Amygdala (tissue), 56 donors: ENCODE results near the gene PIK3R4.

Experiments
- DNase-seq, 56 donors: peaks; one replicate each; lab custom pipeline; 2025; lab: John Stamatoyannopoulos, UW

The PIK3R4 gene

DNA sequence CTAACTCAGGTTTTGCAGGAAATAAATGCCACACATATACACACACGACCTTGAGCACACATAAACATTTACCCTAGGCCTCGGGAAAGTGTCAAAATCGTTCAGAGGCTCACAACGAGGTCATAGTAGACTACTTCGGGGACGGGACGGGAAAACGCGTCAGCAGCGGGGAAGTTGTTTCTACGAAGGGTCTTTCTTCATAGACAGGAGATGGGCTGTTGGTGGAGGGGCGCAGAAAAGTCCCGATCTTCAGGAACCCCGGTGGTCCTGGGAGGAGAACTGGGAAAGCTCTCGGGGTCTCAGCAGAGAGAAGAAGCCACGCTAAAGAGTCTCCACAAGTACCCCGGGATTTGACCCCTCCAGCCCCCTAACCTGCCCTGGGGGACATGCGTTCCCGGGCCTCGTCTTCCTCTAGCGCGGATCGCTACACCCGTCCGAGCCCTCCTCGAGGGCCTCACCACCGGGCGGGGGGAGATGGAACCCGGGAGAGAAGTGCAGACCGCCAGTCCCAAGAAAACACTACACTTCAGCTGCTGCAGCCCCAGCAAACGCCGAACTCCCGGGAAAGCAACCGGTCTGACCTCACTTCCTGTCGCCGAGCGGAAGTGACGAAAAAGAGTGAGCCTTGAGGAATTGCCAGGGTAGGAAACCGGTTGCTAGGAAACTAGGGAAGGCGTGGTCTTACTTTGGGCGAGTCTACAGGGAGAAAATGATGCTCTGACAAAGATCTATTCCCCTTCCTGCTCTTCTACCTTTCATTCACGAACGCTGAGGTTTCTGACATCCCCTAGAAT is at the start of gene PIK3R4:
TSS of gene PIK3R4 (minus strand) at position 584 of the 794 bp plus-strand sequence. CDS start 1,611 bp downstream, outside the sequence.
- DNase-seq = peak; percentile 78 to 98 (median 93)

DNA sequence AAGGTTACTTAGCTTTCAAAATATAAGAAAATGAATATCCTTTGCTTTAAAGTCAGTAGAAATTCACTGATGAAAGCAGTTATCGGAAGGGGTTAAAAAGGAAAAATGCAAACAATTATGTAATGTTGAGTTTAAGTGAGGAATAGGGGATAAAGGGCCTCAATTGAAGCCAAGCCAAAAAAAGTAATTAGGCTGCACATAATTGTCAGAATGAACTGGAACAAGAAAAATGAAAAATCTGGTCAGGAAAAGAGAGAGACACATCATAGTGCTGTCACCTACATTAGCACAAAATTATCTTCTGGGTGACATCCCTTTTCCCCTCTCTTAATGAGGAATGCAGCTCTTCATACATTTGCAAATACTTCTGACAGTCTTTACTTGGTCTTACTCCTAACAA is 48.8 kb upstream of the PIK3R4 start:
- no peak for DNase-seq

DNA sequence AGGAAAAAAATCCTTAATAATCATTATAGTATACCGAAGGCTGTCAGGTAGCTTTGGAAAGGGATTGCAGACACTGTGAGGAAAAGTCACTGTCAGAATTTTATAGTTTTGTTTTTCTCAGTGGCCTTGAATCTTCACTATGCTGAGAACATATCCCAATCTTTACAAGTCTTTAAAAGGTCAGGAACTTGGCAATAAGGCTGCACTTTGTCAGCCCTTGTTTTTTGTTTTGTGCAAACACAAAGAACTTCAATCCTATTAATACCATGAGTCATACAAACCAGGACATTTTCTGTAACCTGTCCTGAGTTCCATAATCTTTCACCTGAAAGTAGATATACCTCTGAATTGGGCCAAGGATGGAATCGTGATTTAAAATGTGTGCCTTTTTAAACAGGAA is 45.6 kb upstream of the PIK3R4 start:
- DNase-seq = no peak

DNA sequence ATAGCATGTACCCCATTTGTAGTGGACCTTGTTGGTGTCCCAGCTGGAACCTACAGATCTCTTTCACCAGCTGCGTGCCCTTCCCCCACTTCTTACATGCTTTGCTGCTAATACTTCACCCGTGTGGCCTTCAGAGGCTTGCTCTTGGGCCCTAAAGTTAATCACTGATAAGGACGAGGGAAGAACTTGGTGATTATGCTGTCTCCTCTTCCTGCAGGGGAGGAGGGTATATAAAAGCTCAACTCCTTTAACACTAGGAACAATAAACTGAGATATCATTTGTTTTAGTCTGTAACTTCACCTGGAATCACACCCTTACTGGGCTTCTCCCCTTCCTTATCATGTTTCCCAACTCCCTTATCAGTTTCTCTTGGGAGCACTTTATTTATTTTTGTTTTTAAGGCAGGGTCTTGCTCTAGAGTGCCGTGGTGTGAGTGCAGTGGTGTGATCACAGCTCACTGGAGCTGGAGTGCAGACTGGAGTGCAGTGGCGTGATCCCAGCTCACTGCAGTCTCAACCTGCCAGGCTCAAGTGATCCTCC is 43.2 kb upstream of the PIK3R4 start:
- no peak for DNase-seq

DNA sequence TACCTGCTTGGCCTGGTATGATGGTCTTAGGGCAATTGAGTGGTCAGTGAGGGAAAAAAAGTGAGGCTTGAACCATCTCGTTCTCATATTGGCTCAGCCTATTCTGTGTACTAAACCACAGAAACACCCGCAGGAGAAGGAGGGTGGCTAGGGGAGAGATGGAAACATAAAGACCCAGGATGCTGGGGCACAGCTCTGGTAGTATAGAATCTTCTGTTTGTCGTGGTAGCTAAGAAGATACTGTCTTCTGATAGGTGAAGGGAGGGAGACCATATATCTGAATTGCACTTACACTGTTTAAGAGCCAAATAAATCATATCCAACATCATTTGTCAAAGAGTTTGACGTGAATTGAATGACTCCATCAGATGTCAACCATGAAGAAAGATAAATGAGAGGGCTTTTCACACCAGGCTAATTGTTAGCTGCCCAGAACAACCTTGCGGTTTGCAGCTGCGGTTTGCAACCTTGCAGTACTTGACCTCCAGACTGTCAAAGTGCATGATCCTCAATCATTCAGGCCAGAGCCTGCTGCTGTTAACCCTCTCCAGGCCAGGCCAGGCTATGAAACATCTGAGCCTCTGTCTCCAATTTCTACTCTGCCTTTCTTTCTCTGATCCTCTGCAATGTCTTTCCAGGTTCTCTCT is 40.9 kb upstream of the PIK3R4 start:
- DNase-seq = no peak

DNA sequence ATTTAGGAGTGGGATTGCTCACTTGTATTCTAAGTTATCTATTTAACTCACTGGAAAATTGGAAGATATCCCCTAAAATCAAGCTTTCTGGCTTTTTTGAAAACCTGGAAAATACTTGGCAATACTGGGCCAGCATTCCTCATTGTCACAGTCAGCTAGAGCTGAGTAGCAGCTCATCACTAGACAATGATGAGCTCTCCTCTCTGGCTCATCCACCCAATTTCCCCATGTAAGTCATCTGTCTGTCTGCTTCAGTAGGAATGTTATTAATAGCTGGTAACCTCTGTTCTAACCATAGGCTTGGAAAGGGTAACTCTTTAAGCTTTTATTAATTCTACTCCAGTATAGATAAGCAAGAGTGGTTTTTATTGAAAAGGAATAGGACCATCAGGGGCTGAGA is 39.7 kb upstream of the PIK3R4 start:
- DNase-seq = no peak

DNA sequence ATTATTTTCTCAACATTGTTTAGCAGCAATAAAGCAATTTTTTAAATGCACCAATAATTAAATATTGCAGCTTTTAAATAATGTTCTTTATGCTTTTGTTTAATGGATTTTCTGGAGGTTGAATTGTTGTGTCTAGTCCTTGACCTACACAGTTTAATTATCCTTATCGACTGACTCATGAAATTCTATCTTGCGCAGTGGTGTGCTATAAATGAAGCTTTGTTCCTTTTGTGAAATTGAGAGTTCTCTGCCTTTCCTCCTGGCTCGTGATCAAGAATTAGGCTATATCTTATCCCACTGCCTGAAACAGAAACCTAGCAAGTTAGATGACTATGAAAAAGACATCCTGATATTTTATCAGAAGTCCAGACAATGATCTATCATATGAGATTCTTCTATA is 37.0 kb upstream of the PIK3R4 start:
- DNase-seq = no peak

DNA sequence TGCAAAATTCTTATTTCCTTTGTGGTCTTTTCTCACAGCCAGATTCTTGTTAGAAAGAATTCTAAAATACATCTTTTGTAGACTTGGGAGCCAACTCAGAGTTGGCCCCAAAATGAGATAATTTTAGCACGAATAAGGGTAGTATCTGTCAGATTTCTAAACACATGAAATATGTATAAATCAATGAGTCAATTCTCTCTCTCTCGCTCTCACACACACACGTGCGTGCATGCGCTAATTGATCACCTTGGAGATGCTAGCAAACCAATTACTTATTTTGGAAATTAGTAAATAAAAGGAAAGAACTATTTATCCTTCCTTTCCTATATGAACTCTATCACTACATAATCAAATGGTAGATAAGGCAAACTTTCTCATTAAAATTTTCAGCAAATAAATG is 32.9 kb upstream of the PIK3R4 start:
- no peak for DNase-seq

DNA sequence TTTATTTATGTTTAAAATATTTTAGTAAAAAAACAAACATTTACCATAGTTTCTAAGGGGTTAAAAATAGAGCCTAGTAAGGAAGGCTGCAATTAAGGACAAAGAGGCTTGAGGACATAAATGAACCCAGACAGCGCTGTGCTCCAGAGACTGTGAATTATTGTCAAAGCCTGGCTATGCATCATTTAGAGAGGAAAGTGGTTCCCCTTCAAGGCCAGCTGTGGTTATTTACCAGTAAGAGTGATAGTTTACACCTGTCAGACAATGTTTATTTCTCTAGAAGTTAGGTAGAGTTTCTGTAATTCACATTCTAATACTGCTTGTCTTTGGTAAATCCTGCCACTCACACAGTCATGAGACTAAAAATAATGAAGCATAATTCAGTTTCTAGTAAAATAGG is 32.4 kb upstream of the PIK3R4 start:
- DNase-seq = no peak

DNA sequence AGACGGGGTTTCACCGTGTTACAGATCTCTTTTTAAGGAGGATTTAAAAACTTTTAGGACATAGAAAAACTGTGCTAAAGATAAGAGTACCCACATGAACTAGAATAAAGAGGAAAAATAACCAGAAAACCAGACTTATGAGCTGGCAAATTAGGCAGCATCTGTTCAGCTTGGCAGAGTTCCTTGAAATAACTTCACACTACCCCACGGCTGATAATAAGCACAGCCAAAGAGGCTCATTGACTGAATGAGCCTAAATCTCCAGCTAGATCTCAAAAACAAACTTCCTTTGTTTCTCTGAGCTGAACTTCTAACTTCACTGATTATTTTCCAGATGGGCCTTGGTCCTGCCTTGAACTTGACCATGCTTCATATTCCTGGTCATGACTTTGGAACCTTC is 26.7 kb upstream of the PIK3R4 start:
- DNase-seq = peak in 10 of 56 donors; percentile 0 to 31 (median 8)

DNA sequence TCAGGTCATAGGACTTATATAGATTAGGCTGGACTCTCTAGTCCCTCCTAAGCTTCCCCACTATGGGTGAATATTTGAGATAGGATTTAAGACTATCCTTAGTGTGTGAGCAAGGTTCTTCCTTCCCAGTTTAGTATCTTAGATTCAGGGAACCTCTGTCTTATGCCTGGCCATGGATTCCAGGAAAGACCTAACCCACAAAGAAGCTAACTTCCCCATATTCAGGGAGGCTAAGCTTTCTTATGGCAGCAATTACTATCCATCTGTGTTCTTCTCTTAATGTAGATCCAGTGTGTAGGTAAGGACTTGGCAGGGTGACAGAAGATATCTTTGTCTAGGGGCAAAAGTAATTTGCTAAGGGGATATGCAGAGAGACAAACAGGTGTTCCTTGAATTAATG is 25.5 kb upstream of the PIK3R4 start:
- DNase-seq = no peak

DNA sequence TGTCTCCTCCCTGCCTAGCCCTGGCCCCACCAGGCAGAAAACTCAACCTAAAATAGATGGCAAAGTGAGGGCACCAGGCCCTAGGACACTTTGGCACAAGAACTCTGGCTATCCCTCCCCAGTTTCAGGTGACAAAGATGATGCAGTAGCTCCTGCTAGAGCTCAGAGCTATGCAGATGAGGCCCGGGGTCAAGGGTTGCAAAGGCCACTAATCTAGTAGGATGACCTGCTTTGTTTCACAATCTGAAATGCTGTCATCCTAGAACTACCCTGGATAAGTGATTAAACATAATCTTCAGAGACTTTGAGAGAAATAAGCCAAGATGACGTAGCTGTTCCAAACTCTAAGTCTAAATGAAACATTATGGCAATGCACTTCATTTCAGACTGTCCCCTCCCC is 24.0 kb upstream of the PIK3R4 start:
- no peak for DNase-seq

DNA sequence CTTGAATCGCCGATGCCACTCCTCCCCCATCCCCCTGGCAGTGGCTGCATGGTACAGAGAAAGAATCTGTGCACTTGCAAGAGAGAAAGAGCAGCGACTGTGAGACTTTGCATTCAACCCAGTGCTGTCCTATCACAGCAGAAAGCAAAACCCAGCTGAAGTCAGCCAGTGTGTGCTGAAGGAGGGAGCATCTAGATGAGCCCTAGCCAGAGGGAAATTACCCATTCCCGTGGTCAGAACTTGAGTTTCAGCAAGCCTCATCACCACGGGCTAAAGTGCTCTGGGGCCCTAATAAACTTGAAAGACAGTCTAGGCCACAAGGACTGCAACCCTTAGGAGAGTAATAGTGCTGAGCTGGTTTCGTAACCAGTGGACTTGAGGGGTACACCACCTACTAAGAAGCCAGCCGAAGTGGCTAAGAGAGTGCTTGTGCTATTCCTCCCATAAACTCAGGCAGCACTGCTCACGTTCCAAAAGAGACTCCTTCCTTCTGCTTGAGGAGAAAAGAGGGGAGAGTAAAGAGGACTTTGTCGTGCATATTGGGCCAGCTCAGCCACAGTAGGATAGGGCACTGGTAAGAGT is 15.2 kb upstream of the PIK3R4 start:
- DNase-seq = no peak

DNA sequence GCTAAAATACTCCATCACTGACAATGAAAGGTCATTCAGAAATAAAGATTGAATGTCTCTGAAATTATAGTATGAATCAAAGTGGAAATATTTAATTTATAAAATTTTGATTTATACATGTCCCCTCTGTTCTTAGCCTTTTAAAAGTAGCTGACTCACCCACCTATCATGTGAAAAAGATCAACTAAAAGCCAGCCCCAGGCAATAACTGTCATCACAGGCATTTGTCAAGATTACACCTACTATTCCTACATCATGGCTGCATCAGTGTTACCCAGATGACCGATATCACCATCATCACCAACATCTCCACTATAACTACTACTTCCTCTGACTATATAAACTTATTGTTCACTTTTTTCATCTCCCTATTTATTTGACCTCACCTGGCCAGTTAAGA is 14.3 kb upstream of the PIK3R4 start:
- no peak for DNase-seq

DNA sequence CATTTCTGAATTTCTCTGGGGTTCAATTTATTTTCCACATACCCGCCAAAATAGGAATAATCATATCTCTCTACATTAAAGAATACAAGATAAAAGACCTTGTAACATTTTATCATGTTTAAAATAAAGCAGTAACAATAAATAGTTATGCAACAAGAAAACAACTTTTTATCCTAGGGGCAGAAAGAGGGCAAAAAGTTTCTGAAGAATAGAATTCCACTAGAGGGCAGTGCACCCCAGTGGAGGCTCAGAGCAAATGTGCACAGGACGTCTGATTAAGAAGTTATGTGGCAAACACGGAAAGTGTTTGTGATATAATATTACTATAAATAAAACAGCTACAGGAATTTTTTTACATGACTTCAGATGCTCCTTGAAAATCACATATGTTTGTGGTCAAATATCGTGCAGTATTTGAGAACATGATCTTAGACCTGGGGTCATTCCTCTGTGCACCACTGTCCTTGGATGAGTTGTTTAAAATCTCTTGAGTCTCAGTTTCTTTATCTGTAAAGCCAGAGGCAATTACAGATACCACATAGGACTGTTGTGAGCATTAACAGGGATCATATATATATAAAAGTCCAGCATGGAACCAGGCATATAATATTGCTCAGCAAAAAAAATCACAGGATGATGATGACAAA is 13.2 kb upstream of the PIK3R4 start:
- DNase-seq = peak in 18 of 56 donors; percentile 2 to 65 (median 16)

DNA sequence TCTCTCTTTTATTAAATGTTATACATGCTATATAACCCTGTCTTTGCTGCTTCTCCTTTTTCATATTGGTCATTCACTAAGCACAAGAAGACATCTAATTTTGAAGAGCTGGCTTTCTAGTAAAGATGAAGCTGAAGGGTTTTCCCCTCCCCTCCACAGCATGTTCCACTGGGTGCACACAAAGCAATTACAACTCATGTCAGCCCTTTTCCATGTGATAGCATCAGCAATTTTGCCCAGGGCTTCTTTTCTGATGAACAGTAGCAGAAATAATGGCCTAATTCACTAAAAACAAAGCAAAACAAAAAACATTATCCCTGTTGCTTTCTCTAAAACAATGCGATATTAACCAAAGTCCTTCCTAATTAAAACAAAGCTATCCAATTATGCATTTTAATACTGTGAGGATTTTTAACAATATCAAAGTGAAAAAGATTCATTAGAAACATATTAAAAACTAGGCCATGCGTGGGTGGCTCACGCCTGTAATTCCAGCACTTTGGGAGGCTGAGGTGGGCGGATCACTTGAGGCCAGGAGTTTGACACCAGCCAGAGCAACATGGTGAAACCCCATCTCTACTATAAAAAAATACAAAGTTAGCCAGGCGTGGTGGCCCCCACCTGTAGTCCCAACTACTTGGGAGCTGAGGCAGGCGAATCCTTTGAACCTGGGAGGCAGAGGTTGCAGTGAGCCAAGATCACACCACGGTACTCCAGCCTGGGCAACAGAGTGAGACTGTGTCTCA is 12.2 kb upstream of the PIK3R4 start:
- no peak for DNase-seq

DNA sequence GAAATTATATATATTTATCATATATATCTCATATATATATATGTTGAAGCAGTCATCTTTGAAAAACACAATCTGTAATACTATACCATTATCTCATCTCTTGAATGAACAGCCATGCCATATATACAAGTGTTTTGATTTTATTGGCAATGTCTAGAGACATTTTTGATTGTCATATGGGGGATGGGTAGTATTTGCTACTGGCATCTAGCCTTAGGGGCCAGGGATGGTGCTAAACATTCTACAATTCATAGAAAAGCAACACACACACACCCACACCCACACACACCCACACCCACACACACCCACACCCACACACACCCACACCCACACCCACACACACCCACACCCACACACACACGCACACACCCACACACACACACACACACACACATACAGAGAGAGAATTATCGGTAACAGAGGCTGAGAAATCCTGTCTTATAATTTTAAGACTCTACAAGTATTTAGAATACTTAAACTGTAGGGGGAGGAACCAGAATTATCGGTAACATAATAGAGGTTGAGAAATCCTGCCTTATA is 11.1 kb upstream of the PIK3R4 start:
- no peak for DNase-seq

DNA sequence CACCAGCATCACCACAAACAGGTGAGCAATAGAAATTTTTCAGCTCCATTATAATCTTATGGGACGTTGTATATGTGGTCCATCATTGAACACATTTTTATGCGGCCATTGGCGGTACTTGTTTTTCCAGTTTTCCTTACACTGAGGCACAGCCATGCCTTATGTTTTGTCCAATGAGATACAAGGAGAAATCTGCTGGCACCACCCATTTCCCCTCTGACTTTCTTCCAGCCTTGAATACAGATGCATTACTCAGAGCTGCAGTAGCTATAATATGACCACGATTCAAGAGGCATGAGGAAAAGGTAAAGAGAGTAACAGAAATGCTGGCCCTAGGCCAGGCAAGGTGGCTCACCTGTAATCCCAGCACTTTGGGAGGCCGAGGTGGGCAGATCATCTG is 9.0 kb upstream of the PIK3R4 start:
- no peak for DNase-seq

DNA sequence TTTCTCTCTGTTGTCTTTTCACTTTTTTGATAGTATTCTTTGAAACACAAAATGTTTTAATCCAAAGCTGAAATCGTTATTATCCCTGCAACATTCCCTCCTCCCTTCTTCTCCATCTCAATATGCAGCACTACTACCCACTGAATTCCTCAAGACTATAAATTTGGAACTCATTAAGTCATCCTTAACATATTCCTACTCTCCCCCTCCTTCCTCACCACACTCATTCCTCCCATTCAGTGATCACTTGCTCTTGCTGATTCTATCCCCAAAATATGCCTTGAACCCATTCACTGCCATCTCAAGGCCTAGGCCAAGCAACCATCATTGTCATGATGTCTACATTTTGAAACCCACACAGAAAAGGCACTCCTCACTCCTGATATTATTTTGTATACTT is 2.4 kb upstream of the PIK3R4 start:
- DNase-seq = no peak

DNA sequence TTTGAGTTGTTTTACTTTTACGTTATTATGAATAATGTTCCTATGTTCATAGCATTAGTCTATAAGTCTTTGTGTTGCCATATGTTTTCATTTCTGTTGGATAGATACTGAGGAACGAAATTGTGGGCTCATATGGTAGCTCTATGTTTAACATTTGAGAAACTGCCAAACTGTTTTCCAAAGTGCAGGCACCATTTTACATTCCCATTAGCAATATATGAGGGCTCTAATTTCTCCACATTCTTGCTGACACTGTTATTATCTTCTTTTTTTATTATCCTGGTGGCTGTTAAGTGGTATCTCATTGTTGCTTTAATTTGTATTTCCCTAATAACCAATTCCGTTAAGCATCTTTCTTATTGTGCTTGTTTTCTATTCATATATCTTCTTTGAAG is 1.8 kb upstream of the PIK3R4 start:
- no peak for DNase-seq
